Stomach (tissue), 4 donors: ENCODE measurements around the gene FAM229B.

Source experiments
- CTCF ChIP-seq, 7 experiments: fragments of 450-650 bp in 4 of 7; fragments of 200-600 bp in 3 of 7; sonication (generic) in 3 of 7; IDR thresholded peaks; one replicate each; pipeline ENCODE4 v1.5.1; 2016 to 2019; ENCODE audit warnings: antibody characterized with exemption in 7 of 7, control low read depth in 2 of 7, mild to moderate bottlenecking in 1 of 7
- EP300 ChIP-seq: sonication (generic); formaldehyde crosslinking; IDR thresholded peaks from one replicate; pipeline ENCODE4 v1.6.1; 2017; ENCODE audit warnings: antibody characterized with exemption
- POLR2A ChIP-seq, 4 donors: fragments of 450-650 bp; IDR thresholded peaks; one replicate each; pipeline ENCODE4 v1.6.1; 2016; ENCODE audit warnings: antibody characterized with exemption in 4 of 4, control low read depth in 2 of 4, mild to moderate bottlenecking in 1 of 4, moderate library complexity in 1 of 4

GRCh38 chr6:112081569-112081968 is 5.8 kb upstream of the FAM229B start:
- TF ChIP-seq CTCF (IDR thresholded peaks at IDR 0.05) = no peak
- no peak for TF ChIP-seq POLR2A (IDR thresholded peaks at IDR 0.05)
- TF ChIP-seq EP300 = no peak
